GM12878 (cell line): ENCODE measurements around the gene LCA5. TPM values are rescaled to one million over a fixed set of nuclear protein-coding genes. Genes with fewer than 3 reads are reported as not detected.

ENCODE experiments used
- ATAC-seq: fragments of 200-7000 bp; cut with Tn5 transposase; 3 replicates; pipeline ENCODE4 v1.9.1; 2020; ENCODE audit warnings: mild to moderate bottlenecking, moderate library complexity
- BruUV-seq: library from RNA; stranded (reverse); fragments of 400-500 nt; replicated peaks from 2 replicates; lab custom pipeline; 2021; lab: Mats Ljungman, UMichigan
- CTCF ChIA-PET: fragments of 300-600 bp; sonication (Branson Sonifier 250); formaldehyde crosslinking; extraction: SDS; loops from one replicate; lab custom pipeline; 2021; ENCODE audit warnings: inconsistent platforms; lab: Yijun Ruan, JAX
- POLR2A ChIA-PET: fragments of 350-600 bp; formaldehyde crosslinking; extraction: SDS; loops from one replicate; lab custom pipeline; 2021; ENCODE audit warnings: inconsistent platforms; lab: Charles Lee
- RAD21 ChIA-PET: fragments of 300-600 bp; sonication (Branson Sonifier 250); formaldehyde crosslinking; loops from one replicate; lab custom pipeline; 2023; ENCODE audit warnings: antibody characterized with exemption; ENCODE audit not compliant: unreplicated experiment; lab: Charles Lee
- SMC1A ChIA-PET: fragments of 300-600 bp; sonication (Branson Sonifier 250); formaldehyde crosslinking; loops from one replicate; lab custom pipeline; 2023; ENCODE audit not compliant: unreplicated experiment, uncharacterized antibody; lab: Charles Lee
- DNase-seq: peaks from one replicate; pipeline ENCODE4 v3.0.0-alpha.2; 2011; ENCODE audit warnings: low read depth, low spot score
- FAIRE-seq: peaks from 3 replicates; lab custom pipeline; 2011; peaks lifted over from hg19 to GRCh38; lab: Jason Lieb, UNC
- H2AFZ ChIP-seq: 2 replicates; pipeline ENCODE4 v1.6.0; 2011; ENCODE audit warnings: low read depth, low read length, control low read depth; ENCODE audit not compliant: control insufficient read depth
- H3K27ac ChIP-seq: 2 replicates; pipeline ENCODE4 v1.5.1; 2011; ENCODE audit warnings: control low read depth; ENCODE audit not compliant: control insufficient read depth, insufficient read depth
- H3K27me3 ChIP-seq, 2 experiments: replicated peaks in 1 of 2; 2 replicates each; pipeline versions ENCODE4 v1.6.0 to v1.6.1; 2011; ENCODE audit warnings: low read length in 1 of 2; ENCODE audit not compliant: control insufficient read depth in 2 of 2, insufficient read depth in 2 of 2
- H3K36me3 ChIP-seq, 2 experiments: 2 replicates each; pipeline ENCODE4 v1.5.1; 2011; ENCODE audit warnings: low read length in 1 of 2; ENCODE audit not compliant: control insufficient read depth in 2 of 2, insufficient read depth in 2 of 2
- H3K4me1 ChIP-seq: 2 replicates; pipeline ENCODE4 v1.6.1; 2011; ENCODE audit warnings: mild to moderate bottlenecking, low read length, moderate library complexity, mixed read lengths; ENCODE audit not compliant: control insufficient read depth, insufficient read depth
- H3K4me2 ChIP-seq: 2 replicates; pipeline ENCODE4 v1.6.0; 2011; ENCODE audit warnings: control low read depth; ENCODE audit not compliant: control insufficient read depth, insufficient read depth
- H3K4me3 ChIP-seq: fragments of 200-600 bp; sonication (generic); 2 replicates; pipeline ENCODE4 v1.5.1; 2016
- H3K79me2 ChIP-seq: 2 replicates; pipeline ENCODE4 v1.6.0; 2011; ENCODE audit warnings: low read length; ENCODE audit not compliant: control insufficient read depth, insufficient read depth
- H3K9ac ChIP-seq: 2 replicates; pipeline ENCODE4 v1.8.0; 2011; ENCODE audit warnings: low read length, control low read depth, mixed read lengths; ENCODE audit not compliant: control insufficient read depth, insufficient read depth
- H3K9me3 ChIP-seq: replicated peaks from 3 replicates; pipeline ENCODE4 v1.5.1; 2011; ENCODE audit warnings: mild to moderate bottlenecking, low read length; ENCODE audit not compliant: control insufficient read depth, insufficient read depth
- H4K20me1 ChIP-seq: 2 replicates; pipeline ENCODE4 v1.6.0; 2011; ENCODE audit not compliant: control insufficient read depth, insufficient read depth
- BCL11A ChIP-seq: IDR thresholded peaks from 2 replicates; pipeline ENCODE4 v1.6.1; 2011; ENCODE audit warnings: low read depth, low read length
- CREB1 ChIP-seq: IDR thresholded peaks from 2 replicates; pipeline ENCODE4 v1.6.1; 2012; ENCODE audit warnings: low read depth, mild to moderate bottlenecking, inconsistent platforms
- HDGF ChIP-seq: fragments of 450-650 bp; IDR thresholded peaks from 2 replicates; pipeline ENCODE4 v1.6.1; 2016; ENCODE audit warnings: antibody characterized with exemption
- MEF2B ChIP-seq: fragments of 450-650 bp; IDR thresholded peaks from 2 replicates; pipeline ENCODE4 v1.6.1; 2018; ENCODE audit warnings: mild to moderate bottlenecking, moderate library complexity; ENCODE audit not compliant: partially characterized antibody, poor library complexity, severe bottlenecking
- MXI1 ChIP-seq: fragments of 150-350 bp; IDR thresholded peaks from 2 replicates; pipeline ENCODE4 v1.6.1; 2011; ENCODE audit warnings: low read depth, mild to moderate bottlenecking, inconsistent platforms, low read length, improper control_type of control experiment
- NR2C1 ChIP-seq: fragments of 450-650 bp; IDR thresholded peaks from 2 replicates; pipeline ENCODE4 v1.6.1; 2017; ENCODE audit warnings: antibody characterized with exemption, mild to moderate bottlenecking, moderate library complexity
- RAD21 ChIP-seq: IDR thresholded peaks from 2 replicates; pipeline ENCODE4 v1.6.1; 2011; ENCODE audit warnings: mild to moderate bottlenecking, low read depth, low read length, moderate library complexity; ENCODE audit not compliant: insufficient read depth
- RCOR1 ChIP-seq: conservative IDR thresholded peaks from 2 replicates; pipeline ENCODE4 v1.6.1; 2012; ENCODE audit warnings: low read depth, low read length, improper control_type of control experiment
- SREBF1 ChIP-seq: IDR thresholded peaks from 2 replicates; pipeline ENCODE4 v1.6.1; 2012; ENCODE audit warnings: mild to moderate bottlenecking, low read length
- TAF1 ChIP-seq: IDR thresholded peaks from 2 replicates; pipeline ENCODE4 v1.6.1; 2011; ENCODE audit warnings: mild to moderate bottlenecking, low read depth, low read length, borderline replicate concordance
- TCF12 ChIP-seq: IDR thresholded peaks from 2 replicates; pipeline ENCODE4 v1.6.1; 2011; ENCODE audit warnings: low read depth, mild to moderate bottlenecking, low read length
- WRNIP1 ChIP-seq: IDR thresholded peaks from 2 replicates; pipeline ENCODE4 v1.6.1; 2011; ENCODE audit warnings: low read depth, low read length, improper control_type of control experiment, borderline replicate concordance
- ZBED1 ChIP-seq: IDR thresholded peaks from 2 replicates; pipeline ENCODE4 v1.6.1; 2016; ENCODE audit warnings: borderline replicate concordance
- ZNF217 ChIP-seq: fragments of 450-650 bp; IDR thresholded peaks from 2 replicates; pipeline ENCODE4 v1.6.1; 2017; ENCODE audit warnings: antibody characterized with exemption, mild to moderate bottlenecking
- ZNF274 ChIP-seq: IDR thresholded peaks from one replicate; pipeline ENCODE4 v1.8.0; 2011; ENCODE audit not compliant: insufficient read length, insufficient read depth
- WGBS: methylation state at CpG from one replicate; pipeline ENCODE4 v1.1.6; 2016; ENCODE audit warnings: low lambda C conversion rate; ENCODE audit not compliant: insufficient replicate concordance, insufficient coverage; ENCODE audit errors: missing lambda C conversion rate; 5-methylcytosine and 5-hydroxymethylcytosine counted together
- in situ Hi-C: fragments of 300-500 bp; cut with MboI; formaldehyde crosslinking; loops from 9 replicates; pipeline ENCODE4 v1.14.3; 2018; ENCODE audit warnings: mixed read lengths
- intact Hi-C: fragments of 100-400 bp; cut with micrococcal nuclease; formaldehyde crosslinking; loops from one replicate; pipeline ENCODE4 v1.14.2; 2022; ENCODE audit not compliant: unreplicated experiment
- polyA plus RNA-seq, 11 experiments: library from polyadenylated mRNA; depleted of rRNA in 4 of 11; unstranded in 6 of 11; stranded (reverse) in 5 of 11; fragments of >200 nt; fragmentation: Nextera tagmentation in 4 of 11; fragmentation: Illumina TruSeq in 1 of 11; extraction: Ambion mirVana in 4 of 11; extraction: Trizol in 1 of 11; gene quantifications; 1 replicate in 1 of 11; 2 replicates in 10 of 11; pipeline versions ENCODE4 v1.2.1 to v1.2.3, GENCODE V29; 2011 to 2016; ENCODE audit warnings: inconsistent platforms in 2 of 11, missing spikeins in 2 of 11, low read depth in 1 of 11
- total RNA-seq, 4 experiments: library from RNA; depleted of rRNA in 3 of 4; stranded (reverse); fragments of >200 nt in 3 of 4; fragmentation: Illumina TruSeq in 1 of 4; extraction: Trizol in 1 of 4; gene quantifications; 2 replicates each; pipeline versions ENCODE4 v1.2.1 to v1.2.3, GENCODE V29; 2013 to 2021
- TF ChIP-seq, protein P1 (sequence below): IDR thresholded peaks from 2 replicates; pipeline ENCODE4 v1.6.1; 2011; ENCODE audit warnings: mild to moderate bottlenecking, low read depth, low read length, moderate library complexity; ENCODE audit not compliant: insufficient replicate concordance
- TF ChIP-seq, protein P2 (sequence below): fragments of 450-650 bp; IDR thresholded peaks from 2 replicates; pipeline ENCODE4 v1.6.1; 2018; ENCODE audit warnings: borderline replicate concordance, mild to moderate bottlenecking; ENCODE audit not compliant: partially characterized antibody
- TF ChIP-seq, protein P3 (sequence below): fragments of 450-650 bp; IDR thresholded peaks from 2 replicates; pipeline ENCODE4 v1.6.1; 2017; ENCODE audit warnings: borderline replicate concordance

The LCA5 gene
- total and polyA plus RNA-seq, 10 of the 15 experiments (the other 5 are each of a cell fraction or from before 2014, with no cell fraction given) = 0.13 to 0.45 (median 0.27) TPM

DNA sequence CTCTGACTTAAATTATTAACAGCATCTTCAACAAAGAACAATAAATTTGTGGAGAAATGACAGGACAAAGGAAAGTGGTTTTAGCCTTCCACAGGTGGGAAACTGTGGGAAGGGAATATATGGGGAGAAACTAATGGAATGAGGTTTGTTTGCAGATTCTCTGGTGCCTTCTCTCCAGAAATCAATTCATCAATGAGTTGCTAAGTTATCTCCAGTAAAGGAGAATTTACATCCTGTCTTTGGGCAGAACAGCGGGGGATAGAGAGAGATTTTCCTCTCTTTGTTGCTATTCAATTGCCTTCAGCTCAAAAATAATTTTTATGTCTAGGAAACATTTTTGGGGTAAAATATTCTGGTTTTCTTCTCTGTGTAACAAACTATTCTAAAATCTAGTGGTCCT is 36.9 kb upstream of the LCA5 start:
- SMC1A ChIA-PET = interaction anchor here (1.2 kb wide), 1 partner anchor 235 kb away, joined by 3 read pairs; no protein-coding TSS in a partner anchor
- CTCF ChIA-PET = interaction anchor here (1.5 kb wide), 1 partner anchor 98 kb away, joined by 4 read pairs; no protein-coding TSS in a partner anchor
- in situ Hi-C loops = no loop called here
- TF ChIP-seq MXI1 (no peak), RCOR1 (no peak), SREBF1 (no peak), WRNIP1 (no peak), BCL11A (no peak), TAF1 (no peak), ZNF217 (no peak), CREB1 (no peak), TCF12 (no peak), NR2C1 (no peak), ZNF274 (no peak), RAD21 (no peak), MEF2B (no peak), HDGF (no peak), ZBED1 (no peak)
- TF ChIP-seq, protein P1, sequence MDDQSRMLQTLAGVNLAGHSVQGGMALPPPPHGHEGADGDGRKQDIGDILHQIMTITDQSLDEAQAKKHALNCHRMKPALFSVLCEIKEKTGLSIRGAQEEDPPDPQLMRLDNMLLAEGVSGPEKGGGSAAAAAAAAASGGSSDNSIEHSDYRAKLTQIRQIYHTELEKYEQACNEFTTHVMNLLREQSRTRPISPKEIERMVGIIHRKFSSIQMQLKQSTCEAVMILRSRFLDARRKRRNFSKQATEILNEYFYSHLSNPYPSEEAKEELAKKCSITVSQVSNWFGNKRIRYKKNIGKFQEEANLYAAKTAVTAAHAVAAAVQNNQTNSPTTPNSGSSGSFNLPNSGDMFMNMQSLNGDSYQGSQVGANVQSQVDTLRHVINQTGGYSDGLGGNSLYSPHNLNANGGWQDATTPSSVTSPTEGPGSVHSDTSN = no peak
- TF ChIP-seq, protein P2, sequence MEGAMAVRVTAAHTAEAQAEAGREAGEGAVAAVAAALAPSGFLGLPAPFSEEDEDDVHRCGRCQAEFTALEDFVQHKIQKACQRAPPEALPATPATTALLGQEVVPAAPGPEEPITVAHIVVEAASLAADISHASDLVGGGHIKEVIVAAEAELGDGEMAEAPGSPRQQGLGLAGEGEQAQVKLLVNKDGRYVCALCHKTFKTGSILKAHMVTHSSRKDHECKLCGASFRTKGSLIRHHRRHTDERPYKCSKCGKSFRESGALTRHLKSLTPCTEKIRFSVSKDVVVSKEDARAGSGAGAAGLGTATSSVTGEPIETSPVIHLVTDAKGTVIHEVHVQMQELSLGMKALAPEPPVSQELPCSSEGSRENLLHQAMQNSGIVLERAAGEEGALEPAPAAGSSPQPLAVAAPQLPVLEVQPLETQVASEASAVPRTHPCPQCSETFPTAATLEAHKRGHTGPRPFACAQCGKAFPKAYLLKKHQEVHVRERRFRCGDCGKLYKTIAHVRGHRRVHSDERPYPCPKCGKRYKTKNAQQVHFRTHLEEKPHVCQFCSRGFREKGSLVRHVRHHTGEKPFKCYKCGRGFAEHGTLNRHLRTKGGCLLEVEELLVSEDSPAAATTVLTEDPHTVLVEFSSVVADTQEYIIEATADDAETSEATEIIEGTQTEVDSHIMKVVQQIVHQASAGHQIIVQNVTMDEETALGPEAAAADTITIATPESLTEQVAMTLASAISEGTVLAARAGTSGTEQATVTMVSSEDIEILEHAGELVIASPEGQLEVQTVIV = no peak
- TF ChIP-seq, protein P3, sequence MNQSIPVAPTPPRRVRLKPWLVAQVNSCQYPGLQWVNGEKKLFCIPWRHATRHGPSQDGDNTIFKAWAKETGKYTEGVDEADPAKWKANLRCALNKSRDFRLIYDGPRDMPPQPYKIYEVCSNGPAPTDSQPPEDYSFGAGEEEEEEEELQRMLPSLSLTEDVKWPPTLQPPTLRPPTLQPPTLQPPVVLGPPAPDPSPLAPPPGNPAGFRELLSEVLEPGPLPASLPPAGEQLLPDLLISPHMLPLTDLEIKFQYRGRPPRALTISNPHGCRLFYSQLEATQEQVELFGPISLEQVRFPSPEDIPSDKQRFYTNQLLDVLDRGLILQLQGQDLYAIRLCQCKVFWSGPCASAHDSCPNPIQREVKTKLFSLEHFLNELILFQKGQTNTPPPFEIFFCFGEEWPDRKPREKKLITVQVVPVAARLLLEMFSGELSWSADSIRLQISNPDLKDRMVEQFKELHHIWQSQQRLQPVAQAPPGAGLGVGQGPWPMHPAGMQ = no peak

More for the DNA sequence above, 36.9 kb upstream of the LCA5 start:
- Histone ChIP-seq H3K9me3 (no peaks in the 10 kb centered on the region), H4K20me1 (no peaks in the 10 kb centered on the region), H3K4me2 (no peak overlapping the region), H3K4me1 (no peaks in the 10 kb centered on the region), H3K9ac (no peak overlapping the region), H3K4me3 (no peak overlapping the region), H3K27ac (no peak overlapping the region), H3K27me3 (no peaks in the 10 kb centered on the region), H2AFZ (no peak overlapping the region), H3K36me3 (no peaks in the 10 kb centered on the region), H3K79me2 (no peaks in the 10 kb centered on the region)
- 96% methylated on average over 1 of the region's 1 CpG for WGBS
- FAIRE-seq (no peak), DNase-seq (no peak), ATAC-seq (no peak)
- BruUV-seq = no TSS peak
- intact Hi-C loops = no loop called here
- ChIA-PET POLR2A (no interaction called here), RAD21 (interaction anchor here (1.8 kb wide), 1 partner anchor 295 kb away, joined by 4 read pairs; no protein-coding TSS in a partner anchor)
